NCI-H2107 treated with DMSO at 0.1 percent for 48 hours (cell line): ENCODE results near the gene CAMK2G.

Experiments
- DNase-seq: peaks from one replicate; lab custom pipeline; 2025; ENCODE audit not compliant: unreplicated experiment; lab: John Stamatoyannopoulos, UW

CAMK2G gene

DNA sequence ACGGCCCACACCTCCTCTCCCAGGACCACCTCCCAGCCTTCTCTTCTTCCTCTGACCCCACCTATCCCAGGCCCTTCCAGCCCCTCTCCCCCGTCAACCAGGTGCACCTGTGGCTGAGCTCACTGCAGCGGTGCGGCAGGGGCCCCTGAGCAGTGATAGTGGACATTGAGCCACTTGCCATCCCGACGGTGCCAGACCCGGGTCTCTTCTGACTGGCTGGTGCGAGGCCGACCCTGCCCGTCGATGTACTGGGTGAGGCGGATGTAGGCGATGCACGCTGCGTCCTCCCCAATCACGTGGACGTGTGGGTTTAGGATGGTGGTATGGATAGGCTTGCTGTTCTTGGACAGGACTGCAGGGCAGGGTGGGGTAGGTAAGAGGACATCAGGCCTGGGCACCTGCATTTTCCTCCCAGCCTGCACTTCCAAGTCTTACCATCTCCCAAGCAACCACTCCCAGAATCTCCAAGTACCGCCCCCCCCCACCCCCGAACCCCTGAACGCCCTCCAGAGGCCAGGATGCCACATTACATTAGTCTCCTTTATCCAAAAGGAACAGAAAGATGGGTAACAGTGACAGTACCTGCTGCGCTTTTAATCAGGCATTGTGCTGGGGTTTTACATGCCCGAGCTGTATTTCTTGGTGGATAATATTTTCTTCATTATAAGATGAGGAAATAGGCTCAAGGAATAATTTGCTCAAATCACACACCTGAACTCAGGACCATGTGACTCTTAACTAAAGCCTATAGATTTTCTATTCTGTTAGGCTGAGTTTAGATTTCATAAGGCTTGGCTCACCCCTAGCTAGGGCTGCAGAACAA is 59.2 kb downstream of the CAMK2G start:
- DNase-seq: no peak

DNA sequence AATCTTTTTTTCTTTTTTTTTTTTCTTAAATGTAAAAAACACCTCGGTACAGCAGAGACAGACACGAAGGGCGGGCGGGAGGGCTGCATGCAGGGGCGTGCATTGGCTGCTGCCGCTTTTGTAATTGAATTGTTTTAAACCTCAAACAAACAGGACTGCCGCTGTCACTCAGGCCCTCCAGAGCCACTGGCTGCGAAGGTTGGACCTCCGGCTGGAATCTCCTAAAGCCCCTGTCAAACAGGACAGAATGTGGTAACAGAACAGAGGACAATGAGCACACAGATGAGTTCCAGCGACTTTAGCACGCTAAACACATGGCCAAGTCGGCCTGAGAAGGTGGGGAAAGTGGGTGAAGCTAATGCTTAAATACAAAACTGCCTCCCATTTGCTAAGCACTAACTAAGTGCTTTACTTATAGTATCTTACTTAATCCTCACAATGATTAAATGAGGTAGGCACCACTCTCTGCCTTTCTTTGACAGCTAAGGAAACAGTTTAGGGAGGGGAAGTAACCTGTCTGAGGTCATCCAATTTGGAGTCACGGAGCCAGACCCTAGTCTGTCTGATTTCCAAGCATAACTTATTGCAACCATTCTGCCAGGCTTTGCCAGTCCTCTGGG is 60.0 kb downstream of the CAMK2G start:
- DNase-seq: no peak

DNA sequence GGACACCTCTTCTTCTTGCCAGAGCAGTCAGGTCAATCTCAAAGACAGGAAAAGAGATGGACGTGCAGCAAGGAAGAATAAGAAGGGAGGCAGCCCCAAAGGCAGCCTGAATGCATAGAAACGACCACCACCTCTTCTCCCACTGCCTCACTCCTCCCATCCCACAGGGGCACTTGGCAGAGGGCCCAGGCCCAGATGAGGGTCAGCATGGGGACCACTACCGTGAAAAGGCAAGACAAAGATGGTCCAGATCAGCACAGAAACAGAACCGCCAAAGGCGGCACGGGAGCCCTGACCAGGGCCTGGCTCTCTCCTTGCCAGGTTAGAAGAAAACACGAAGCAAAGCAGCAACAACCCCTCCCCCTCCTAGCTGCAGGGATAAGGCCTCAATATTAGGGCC is 61.0 kb downstream of the CAMK2G start:
- no peak for DNase-seq

DNA sequence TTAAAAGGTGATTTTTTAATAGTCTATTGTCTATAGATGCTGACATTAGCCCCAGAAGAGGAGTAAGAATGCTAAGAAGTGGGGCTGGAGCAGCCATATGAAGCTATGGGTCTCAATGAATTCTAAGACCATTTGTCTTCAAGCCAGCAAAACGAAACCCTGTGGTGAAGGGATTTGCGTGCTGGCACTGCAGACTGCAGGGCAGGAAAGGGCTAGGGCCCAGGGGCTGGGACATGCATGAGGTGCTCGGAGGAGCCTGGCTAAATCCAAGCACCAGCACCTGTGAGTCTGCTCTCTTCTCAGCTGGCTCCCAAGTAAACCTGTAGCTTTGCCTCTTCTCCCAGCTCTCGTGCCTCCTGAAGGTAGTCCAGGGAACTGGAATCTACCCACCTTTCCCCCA is 61.7 kb downstream of the CAMK2G start:
- DNase-seq: no peak

DNA sequence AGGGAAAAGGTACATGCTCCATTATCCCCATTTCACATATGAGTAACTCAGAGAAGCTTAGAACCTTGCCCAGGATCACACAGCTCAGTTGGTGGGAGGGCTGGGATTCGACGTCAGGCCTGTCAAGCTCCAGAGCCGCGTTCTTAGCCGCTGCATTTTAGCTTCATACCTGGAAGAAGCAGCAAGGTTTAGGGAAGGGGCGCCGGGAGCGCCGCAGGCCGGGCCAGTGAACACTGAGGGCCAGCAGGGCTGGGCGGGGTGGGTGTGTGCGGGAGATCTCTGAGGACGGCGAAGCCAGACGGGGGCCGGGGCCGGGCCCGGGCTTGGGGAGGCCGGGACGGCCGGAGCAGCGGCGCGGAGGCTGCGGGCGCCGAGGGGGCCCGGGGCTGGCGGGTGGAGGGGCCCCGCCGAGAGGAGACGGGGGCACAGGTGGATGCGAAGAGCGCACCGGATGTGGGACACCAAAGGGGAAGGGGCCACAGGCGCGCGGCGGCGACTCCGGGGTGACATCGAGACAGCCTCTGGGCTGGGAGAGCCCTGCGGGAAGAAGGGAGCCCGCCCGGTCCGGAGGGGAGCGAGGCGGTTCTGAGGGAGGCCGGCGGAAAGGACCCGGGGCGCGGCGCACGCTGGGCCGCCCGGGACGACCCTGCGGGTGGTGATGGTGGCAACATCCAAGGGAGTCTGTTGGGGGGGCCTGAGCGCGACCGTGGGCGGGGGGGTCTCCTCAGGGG is 63.5 kb downstream of the CAMK2G start:
- no peak for DNase-seq

DNA sequence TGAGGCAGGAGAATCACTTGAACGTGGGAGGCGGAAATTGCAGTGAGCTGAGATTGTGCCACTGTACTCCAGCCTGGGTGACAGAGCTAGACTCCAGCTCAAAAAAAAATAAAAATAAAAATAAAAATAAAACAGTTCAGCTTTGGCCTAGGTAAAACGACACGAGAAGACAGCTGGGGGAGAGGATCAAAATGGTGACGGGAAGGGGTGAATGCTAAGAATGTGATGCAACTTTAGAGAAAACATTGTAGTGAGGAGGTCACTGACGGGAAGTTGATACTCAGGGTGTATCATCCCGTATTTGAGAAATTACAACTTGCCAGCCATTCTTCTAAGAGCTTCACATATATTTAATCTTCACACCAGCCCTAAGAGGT is 64.0 kb downstream of the CAMK2G start:
- DNase-seq: no peak

DNA sequence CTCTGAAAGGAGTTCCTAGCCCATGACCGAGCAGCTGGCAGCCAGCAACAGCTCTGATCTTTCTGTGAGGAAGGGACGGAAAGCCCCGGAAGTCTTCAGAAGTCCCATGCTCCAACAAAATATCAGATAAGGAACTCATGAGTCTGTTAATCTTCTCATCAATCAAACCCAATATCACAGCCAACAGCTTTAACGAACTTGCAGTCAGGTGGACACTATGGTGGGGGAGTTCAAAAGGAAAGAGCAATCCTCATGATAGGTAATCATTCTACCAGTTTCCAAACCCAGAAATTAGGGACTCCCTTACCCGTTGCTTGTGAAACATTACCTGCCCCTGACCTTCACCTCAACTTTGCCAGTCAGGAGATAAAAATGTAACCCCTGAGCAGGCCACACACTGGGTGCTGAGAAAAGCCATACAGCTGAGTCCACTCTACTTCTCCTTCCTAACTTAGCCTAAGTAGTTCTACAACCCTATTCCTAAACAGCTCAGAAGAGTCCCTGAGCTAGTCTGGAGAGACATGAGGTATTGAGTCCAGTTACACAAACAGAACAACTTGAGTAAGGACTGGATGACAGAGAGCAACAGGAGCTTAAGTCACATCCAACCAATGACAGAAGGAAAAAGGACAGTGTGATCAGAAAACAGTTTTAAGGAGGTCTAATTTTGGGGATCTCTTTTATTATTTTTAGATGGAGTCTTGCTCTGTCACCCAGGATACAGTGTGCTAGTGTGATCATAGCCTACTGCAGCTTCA is 65.1 kb downstream of the CAMK2G start:
- no peak for DNase-seq

DNA sequence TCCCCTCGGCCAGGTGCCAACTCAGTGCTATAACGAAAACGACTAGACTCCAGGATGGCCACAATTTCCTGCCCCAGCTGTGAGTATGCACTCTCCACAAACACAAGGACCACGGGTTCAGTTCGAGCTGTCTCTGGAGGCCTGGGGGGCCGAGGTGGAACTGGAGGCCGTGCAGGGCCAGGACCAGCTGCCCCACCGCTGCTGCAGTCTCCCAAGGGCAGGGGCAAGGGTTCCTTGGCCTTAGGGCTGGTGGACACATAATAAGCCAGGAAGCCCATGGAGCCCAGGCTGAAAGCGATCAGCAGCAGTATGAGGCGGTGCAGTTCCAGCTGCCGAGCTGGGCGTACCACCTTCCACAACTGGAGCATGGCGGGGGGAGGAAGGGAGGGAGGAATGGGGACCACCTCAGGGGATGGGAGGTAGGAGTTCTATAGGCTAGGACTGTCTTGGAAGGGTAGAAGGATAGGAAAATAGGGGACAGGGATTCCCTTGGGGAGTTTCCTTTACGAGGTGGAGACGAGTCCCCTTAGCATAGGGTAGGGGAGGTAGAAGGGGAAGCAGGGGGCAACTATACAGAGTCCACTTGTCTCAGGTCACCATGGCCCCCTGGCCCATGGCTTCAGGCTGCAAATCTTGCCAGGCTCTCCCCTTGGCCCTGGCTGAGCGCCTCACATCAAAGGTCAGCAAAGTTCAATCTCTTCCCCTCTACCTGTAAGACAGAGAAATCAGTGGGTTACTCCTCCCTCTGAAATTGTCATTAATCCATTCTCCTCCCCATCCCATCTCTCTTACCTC is 66.1 kb downstream of the CAMK2G start:
- no peak for DNase-seq

DNA sequence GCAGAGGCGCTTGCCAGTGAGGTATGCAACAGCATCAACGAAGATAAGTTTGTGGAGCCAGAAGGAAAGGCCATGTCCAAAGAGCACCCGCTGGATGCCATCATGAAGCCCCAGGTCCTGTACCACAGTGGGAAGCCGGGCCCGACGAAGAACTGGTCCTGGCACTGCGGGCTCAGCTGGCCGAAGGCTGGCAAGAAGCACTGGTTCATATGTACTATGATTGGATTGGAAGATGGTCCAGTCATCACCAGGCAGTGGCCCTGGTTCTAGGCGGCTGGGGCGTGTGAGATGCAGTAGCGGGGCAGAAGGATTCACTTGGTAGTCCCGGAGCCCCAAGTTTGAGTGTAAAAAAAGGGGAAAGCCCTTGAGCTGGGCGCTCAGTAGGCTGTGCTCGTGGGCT is 66.9 kb downstream of the CAMK2G start:
- no peak for DNase-seq

DNA sequence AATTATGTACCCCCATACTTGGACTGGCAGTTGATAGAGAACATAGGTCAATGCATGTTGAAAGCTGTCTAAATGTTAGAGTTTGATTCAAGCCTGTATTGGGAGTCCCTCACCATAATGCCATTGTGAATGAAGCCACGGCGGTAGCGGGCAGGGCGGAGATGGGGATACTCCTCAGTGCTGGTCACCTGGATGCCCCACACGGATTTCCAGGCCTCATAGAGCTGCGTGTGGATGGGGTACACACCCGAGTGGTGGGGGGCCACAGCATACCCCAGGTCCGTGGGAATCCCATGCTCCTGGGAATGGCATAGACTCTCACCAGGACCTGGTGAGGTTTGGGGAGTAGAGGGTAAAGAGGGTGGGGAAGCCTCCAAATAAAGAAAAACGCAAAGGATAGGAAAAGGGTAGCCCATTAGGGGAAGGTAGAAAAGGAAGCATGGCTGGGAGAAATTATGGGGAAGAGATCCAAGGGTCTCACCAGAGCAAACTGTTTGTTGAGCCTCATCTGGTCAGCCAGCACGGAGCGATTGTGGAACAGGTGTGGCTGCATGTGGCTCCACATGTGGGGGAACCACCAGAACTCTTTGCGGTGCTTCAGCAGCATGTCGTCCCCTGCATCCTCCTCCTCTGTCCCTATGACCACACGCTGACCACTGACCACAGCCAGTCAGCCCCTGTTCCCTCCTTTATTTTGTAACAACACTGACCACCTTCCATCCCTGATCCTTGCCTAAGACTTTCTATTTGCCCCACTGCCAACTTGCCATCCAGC is 68.0 kb downstream of the CAMK2G start:
- DNase-seq: no peak

DNA sequence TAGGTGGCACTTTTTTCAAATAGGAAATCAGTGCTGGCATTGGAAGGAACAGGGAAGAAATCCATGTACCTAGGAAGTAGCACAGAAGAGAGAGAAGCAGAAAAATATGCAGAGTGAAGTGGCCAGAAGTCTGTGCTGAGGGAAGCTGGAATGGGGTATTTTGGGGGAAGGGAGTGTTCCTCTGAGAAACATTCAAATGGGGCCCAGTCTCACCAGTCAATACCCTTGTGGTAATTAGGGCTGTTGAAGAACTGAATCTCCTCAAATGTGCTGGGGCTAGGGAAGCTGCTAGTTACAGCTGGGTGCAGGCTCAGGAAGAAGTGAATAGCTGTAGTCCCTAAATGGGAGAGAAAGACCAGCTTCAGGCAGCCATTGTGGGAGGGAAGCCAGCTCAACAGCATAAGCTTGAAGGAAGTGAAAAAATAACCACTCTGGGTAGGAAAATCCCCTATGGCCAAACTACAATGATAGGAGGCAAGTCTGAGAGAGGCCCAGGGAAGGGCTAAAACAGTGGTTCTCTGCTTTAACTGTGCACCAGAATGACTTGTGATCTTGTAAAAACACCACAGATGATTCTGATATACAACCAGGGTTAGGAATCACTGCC is 70.6 kb downstream of the CAMK2G start:
- DNase-seq: no peak

DNA sequence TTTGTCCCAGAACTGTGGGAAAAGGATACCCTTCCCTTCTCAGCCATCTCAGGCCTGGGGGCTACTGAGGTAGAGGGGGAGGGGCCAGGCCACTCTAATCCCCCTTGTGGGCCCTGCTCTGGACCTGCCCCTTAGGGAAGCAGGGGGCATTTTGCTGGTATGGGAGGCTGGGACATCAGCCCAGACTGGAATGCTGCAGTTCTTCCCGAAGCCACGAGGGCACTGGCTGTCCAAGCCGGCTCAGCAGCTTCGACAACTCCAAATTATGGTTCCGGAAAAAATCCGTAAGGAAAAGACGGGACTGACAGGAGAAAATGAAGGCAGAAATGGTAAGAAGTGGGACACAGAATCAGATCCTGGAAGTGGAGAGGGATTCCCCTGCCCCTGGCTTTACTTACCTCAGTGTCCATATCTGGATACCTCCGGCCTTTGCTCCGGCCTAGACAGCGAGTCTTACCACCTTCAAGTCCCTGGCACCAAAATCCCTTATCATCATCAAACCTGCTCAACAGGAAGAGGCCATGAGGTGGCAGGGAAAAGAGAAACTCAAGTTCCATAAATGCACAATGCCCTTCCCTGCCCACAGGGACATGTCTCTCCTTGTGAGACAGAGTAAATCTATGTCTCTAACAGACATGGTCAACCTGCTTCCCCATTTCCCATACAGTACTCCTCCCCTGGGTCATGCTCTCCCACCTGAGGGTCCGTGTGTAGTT is 71.9 kb downstream of the CAMK2G start:
- DNase-seq: no peak

DNA sequence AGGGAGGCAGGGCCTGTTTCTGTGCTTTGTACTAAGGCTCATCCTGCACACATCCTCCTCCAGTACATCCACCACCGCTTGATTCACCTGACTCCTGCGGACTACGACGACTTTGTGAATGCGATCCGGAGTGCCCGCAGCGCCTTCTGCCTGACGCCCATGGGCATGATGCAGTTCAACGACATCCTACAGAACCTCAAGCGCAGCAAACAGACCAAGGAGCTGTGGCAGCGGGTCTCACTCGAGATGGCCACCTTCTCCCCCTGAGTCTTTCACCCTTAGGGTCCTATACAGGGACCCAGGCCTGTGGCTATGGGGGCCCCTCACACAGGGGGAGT is 73.1 kb downstream of the CAMK2G start:
- no peak for DNase-seq

DNA sequence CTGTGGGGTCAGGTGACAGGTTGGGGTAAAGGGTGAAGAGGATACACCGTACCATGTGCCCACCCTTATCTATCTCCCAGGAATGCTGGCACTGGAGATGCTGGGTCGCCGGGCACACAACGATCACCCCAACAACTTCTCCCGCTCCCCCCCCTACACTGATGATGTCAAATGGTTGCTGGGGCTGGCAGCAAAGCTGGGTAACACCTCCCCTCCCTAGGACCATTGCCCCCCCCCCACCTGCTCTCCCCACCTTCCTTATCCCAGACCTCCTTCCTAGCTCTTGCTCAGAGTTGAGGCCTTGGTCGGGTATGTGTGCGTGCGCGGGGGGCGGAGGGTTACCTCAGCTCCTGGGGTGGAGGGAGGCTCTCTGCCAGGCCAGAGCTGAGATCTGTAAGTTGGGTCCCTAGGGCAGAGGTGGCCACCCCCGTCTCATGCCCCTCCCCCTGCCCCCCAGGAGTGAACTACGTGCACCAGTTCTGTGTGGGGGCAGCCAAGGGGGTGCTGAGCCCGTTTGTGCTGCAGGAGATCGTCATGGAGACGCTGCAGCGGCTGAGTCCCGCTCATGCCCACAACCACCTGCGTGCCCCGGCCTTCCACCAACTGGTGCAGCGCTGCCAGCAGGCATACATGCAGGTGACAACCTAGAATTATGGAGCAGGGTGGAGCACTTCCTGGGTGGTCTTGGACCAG is 73.6 kb downstream of the CAMK2G start:
- no peak for DNase-seq

DNA sequence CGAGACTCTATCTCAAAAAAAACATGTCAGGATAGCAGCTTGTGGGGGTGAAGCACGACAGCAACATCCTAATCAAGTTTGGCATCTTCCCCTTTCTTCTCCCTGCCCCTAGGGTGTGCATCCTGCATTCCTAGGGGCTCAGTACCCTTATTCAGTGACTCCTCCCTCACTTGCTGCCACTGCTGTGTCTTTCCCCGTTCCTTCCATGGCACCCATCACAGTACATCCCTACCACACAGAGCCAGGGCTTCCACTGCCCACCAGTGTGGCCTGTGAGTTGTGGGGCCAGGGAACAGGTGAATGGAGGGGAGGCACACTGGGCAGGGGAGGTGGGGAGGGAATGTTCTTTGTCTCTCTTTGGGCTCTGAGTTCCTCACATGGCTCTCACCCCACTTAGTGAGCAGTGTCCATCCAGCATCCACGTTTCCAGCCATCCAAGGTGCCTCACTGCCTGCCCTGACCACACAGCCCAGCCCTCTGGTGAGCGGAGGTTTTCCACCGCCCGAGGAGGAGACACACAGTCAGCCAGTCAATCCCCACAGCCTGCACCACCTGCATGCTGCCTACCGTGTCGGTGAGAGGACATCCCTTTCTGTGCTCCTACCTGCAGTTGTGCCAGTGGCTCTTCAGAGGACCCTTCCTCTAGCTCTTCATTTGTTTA is 74.3 kb downstream of the CAMK2G start:
- DNase-seq: no peak

DNA sequence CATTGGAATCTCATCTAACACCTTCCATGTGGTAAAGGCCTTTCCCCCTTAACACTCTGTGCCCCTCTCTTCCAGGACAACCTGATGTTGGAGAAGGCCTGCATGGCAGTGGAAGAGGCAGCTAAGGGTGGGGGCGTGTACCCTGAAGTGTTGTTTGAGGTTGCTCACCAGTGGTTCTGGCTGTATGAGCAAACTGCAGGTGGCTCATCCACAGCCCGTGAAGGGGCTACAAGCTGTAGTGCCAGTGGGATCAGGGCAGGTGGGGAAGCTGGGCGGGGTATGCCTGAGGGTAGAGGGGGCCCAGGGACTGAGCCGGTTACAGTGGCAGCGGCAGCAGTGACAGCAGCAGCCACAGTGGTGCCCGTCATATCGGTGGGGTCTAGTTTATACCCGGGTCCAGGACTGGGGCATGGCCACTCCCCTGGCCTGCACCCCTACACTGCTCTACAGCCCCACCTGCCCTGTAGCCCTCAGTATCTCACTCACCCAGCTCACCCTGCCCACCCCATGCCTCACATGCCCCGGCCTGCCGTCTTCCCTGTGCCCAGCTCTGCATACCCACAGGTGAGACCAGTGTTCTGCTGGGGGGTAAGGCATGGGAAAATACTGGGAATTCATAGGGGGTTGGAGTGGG is 75.3 kb downstream of the CAMK2G start:
- no peak for DNase-seq

DNA sequence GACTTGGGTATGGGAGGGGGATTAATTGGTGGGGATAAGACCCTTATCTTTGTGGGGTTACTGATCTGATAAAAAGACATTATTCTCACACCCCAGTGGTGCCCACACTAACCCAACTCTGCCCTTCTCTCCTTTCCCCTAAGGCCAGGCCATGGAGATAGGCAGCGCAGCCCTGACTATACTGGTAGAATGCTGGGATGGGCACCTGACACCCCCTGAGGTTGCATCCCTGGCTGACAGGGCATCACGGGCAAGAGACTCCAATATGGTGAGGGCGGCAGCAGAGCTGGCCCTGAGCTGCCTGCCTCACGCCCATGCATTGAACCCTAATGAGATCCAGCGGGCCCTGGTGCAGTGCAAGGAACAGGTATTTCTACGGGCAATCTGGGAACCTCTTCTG is 76.3 kb downstream of the CAMK2G start:
- DNase-seq: no peak
